IgD-negative memory B cell (primary cell): Measurements from ENCODE around the gene CDK17. TPM values are rescaled to one million over a fixed set of nuclear protein-coding genes. Genes with fewer than 3 reads are reported as not detected.

Experiments used
- H3K27ac Mint-ChIP-seq, 3 donors: one replicate each; pipeline ENCODE4 v1.8.0; 2020 to 2022; ENCODE audit warnings: mild to moderate bottlenecking in 3 of 3, mixed read lengths in 3 of 3, moderate library complexity in 1 of 3
- H3K27me3 Mint-ChIP-seq: one replicate; pipeline ENCODE4 v1.8.0; 2021; ENCODE audit warnings: mixed read lengths
- H3K36me3 Mint-ChIP-seq: one replicate; pipeline ENCODE4 v1.8.0; 2020; ENCODE audit warnings: mild to moderate bottlenecking, mixed read lengths
- H3K4me1 Mint-ChIP-seq, 3 donors: one replicate each; pipeline ENCODE4 v1.8.0; 2020 to 2022; ENCODE audit warnings: mixed read lengths in 3 of 3, mild to moderate bottlenecking in 1 of 3
- H3K4me3 Mint-ChIP-seq, 4 donors: one replicate each; pipeline ENCODE4 v1.8.0; 2020 to 2022; ENCODE audit warnings: mild to moderate bottlenecking in 4 of 4, mixed read lengths in 4 of 4, moderate library complexity in 3 of 4
- H3K9me3 Mint-ChIP-seq, 3 donors: one replicate each; pipeline ENCODE4 v1.8.0; 2020 to 2021; ENCODE audit warnings: mixed read lengths in 3 of 3, mild to moderate bottlenecking in 1 of 3
- polyA plus RNA-seq: library from polyadenylated mRNA; unstranded; fragments of 300-500 nt; fragmentation: Illumina TruSeq; gene quantifications from one replicate; pipeline ENCODE4 v1.2.3, GENCODE V29; 2021

Gene CDK17
- polyA plus RNA-seq, 1 donor from 2014 or later: 30.0 TPM

GRCh38 chr12:96256672-96257361 is 143.4 kb downstream of the CDK17 start:
- peaks cover 9 to 15% (median 13%) of the 10 kb centered on the region in 3 donors for H3K4me1 Mint-ChIP-seq
- no peaks in the 10 kb centered on the region for H3K9me3 Mint-ChIP-seq
- H3K4me3 Mint-ChIP-seq: no peak overlapping the region
- H3K27me3 Mint-ChIP-seq: no peaks in the 10 kb centered on the region
- H3K36me3 Mint-ChIP-seq: peaks cover 7% of the 10 kb centered on the region
- no peak overlapping the region for H3K27ac Mint-ChIP-seq

DNA sequence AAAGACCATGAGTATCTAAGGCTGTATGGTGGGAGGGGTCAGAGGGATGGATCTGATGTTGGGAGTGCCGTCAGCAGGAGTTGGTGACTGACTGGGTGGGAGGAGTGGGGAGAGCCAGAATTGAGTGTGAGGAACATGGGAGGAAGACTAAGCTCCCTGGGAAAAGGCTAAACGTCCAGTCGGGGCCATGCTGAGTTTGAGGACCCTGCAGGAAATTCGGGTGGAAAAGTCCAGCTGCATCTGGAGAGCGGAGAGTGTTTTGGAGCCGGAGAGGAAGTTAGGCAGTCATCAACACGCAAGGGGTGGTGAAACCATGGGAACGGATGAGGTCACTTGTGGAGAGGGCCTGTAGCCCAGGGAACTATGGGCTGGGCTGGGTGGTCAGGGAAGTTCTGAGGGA is 145.2 kb downstream of the CDK17 start:
- H3K4me1 Mint-ChIP-seq: peaks cover 16 to 21% (median 20%) of the 10 kb centered on the region in 3 donors
- no peaks in the 10 kb centered on the region for H3K9me3 Mint-ChIP-seq
- peak overlapping the region in 1 of 3 donors; percentile 88 for H3K27ac Mint-ChIP-seq
- peaks cover 10% of the 10 kb centered on the region for H3K36me3 Mint-ChIP-seq
- H3K27me3 Mint-ChIP-seq: no peaks in the 10 kb centered on the region
- H3K4me3 Mint-ChIP-seq: no peak overlapping the region

- H3K9me3 Mint-ChIP-seq: no peaks in the 10 kb centered on the region
- peak overlapping the region in 2 of 3 donors; percentile 22 to 71 for H3K27ac Mint-ChIP-seq
- peaks cover 18 to 21% (median 19%) of the 10 kb centered on the region in 3 donors for H3K4me1 Mint-ChIP-seq
- H3K4me3 Mint-ChIP-seq: no peak overlapping the region
- no peaks in the 10 kb centered on the region for H3K27me3 Mint-ChIP-seq
- H3K36me3 Mint-ChIP-seq: peaks cover 10% of the 10 kb centered on the region
These were observed 150.0 kb downstream of the CDK17 start for GRCh38 chr12:96250119-96250685.

- Mint-ChIP-seq H3K36me3 (peaks cover 8% of the 10 kb centered on the region), H3K27me3 (no peaks in the 10 kb centered on the region), H3K27ac (peak overlapping the region in 2 of 3 donors; percentile 71 to 95), H3K4me3 (peak overlapping the region in 1 of 4 donors; percentile 61), H3K4me1 (peaks cover 11 to 21% (median 15%) of the 10 kb centered on the region in 3 donors), H3K9me3 (no peaks in the 10 kb centered on the region)
These were observed 150.8 kb downstream of the CDK17 start for GRCh38 chr12:96249196-96250118.

DNA sequence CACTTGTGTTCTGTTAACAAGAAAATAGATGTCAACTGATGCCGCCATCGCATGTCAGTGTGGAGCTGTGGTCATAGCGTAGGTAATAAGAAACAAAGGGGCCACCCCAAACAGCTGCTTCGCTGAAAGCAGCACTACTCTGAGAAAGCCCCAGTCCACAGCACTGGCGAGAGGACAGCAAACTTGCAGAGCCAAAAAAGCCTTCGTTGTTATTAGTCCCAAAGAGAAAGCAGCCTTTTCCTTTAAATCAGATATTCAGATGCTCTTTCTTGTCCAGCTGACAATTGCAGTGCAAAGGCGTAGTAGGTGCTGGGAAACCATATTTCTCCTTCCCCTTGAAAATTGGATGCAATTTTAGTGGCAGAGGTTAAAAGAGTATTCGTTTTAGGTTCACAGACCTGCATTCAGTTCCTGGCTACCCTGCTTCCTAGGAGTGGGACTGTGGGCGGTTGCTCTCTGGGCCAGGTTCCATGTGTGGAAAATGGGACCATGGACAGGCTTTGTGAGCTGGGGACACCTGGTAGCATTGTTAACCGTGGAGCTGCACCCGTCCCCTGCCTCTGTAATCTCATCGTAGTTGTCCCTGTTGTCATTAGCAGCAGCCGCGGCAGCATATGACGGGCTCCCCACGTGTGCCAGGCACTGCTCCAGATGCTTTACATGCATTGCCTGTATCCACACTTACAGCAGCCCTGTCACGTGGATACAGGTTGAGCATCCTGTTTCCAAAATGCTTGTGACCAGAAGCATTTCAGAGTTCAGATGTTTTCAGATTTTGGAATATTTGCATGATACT is 151.9 kb downstream of the CDK17 start:
- Mint-ChIP-seq H3K4me3 (no peak overlapping the region), H3K4me1 (peaks cover 9 to 17% (median 17%) of the 10 kb centered on the region in 3 donors), H3K27me3 (no peaks in the 10 kb centered on the region), H3K27ac (peak overlapping the region in 2 of 3 donors; percentile 14 to 58), H3K36me3 (peaks cover 8% of the 10 kb centered on the region), H3K9me3 (no peaks in the 10 kb centered on the region)

DNA sequence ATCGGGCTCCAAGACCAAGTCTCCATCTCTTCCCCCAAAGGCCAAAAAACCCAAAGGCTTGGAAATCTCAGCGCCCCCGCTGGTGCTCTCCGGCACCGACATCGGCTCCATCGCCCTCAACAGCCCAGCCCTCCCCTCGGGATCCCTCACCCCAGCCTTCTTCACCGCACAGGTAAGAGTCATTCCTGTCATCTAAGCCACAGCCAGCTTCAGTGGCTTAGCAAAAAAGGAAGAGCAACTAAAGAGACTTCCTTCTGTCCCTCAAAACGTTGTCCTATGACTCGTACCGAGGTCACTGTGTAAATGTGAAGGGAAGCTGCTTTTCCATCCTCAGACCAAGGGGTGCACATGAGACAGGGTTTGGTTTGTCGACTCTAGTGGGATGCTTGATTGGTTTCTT is 152.7 kb downstream of the CDK17 start:
- Mint-ChIP-seq H3K27me3 (no peaks in the 10 kb centered on the region), H3K4me3 (no peak overlapping the region), H3K4me1 (peaks cover 15 to 20% (median 16%) of the 10 kb centered on the region in 3 donors), H3K36me3 (peaks cover 7% of the 10 kb centered on the region), H3K27ac (peak overlapping the region in 2 of 3 donors; percentile 14 to 58), H3K9me3 (no peaks in the 10 kb centered on the region)

- peak overlapping the region in 2 of 3 donors; percentile 49 to 68 for H3K27ac Mint-ChIP-seq
- H3K36me3 Mint-ChIP-seq: peaks cover 3% of the 10 kb centered on the region
- no peaks in the 10 kb centered on the region for H3K9me3 Mint-ChIP-seq
- no peaks in the 10 kb centered on the region for H3K27me3 Mint-ChIP-seq
- peaks cover 12 to 20% (median 16%) of the 10 kb centered on the region in 3 donors for H3K4me1 Mint-ChIP-seq
- H3K4me3 Mint-ChIP-seq: no peak overlapping the region
These were observed 153.2 kb downstream of the CDK17 start for GRCh38 chr12:96246926-96247505.

- H3K27ac Mint-ChIP-seq: peak overlapping the region in 2 of 3 donors; percentile 28 to 74
- no peaks in the 10 kb centered on the region for H3K27me3 Mint-ChIP-seq
- no peak overlapping the region for H3K4me3 Mint-ChIP-seq
- no peaks in the 10 kb centered on the region for H3K36me3 Mint-ChIP-seq
- H3K9me3 Mint-ChIP-seq: no peaks in the 10 kb centered on the region
- H3K4me1 Mint-ChIP-seq: peaks cover 0 to 21% (median 18%) of the 10 kb centered on the region in 3 donors
These were observed 155.4 kb downstream of the CDK17 start for GRCh38 chr12:96244826-96245225.

- H3K36me3 Mint-ChIP-seq: no peaks in the 10 kb centered on the region
- peaks cover 0 to 25% (median 20%) of the 10 kb centered on the region in 3 donors for H3K4me1 Mint-ChIP-seq
- H3K9me3 Mint-ChIP-seq: no peaks in the 10 kb centered on the region
- H3K4me3 Mint-ChIP-seq: no peak overlapping the region
- peak overlapping the region in 2 of 3 donors; percentile 32 to 67 for H3K27ac Mint-ChIP-seq
- no peaks in the 10 kb centered on the region for H3K27me3 Mint-ChIP-seq
These were observed 157.6 kb downstream of the CDK17 start for GRCh38 chr12:96242597-96242996.

DNA sequence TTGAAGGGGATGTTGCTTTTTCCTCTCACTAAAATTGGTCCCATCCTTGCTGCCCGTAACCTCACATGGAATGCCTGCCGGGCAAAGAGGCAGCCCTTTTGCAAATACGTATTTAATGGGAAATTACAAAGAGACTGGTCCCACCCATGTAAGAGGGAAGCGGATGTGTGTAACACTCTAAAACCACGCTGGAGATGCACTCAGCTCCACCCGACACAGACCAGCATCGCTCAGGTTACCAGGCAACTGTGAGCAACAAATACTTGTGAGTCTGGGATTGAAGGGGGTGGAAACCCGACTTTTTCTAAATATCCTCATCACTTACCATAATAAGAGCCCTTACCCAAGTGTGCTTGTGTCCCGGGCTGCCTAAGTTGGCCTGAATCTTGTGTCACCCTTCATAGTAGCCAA is 158.4 kb downstream of the CDK17 start:
- H3K4me1 Mint-ChIP-seq: peaks cover 3 to 31% (median 20%) of the 10 kb centered on the region in 3 donors
- no peaks in the 10 kb centered on the region for H3K36me3 Mint-ChIP-seq
- H3K27ac Mint-ChIP-seq: peak overlapping the region; percentile 32 to 75 (median 72)
- no peaks in the 10 kb centered on the region for H3K9me3 Mint-ChIP-seq
- no peaks in the 10 kb centered on the region for H3K27me3 Mint-ChIP-seq
- H3K4me3 Mint-ChIP-seq: peak overlapping the region in 2 of 4 donors; percentile 53 to 66

DNA sequence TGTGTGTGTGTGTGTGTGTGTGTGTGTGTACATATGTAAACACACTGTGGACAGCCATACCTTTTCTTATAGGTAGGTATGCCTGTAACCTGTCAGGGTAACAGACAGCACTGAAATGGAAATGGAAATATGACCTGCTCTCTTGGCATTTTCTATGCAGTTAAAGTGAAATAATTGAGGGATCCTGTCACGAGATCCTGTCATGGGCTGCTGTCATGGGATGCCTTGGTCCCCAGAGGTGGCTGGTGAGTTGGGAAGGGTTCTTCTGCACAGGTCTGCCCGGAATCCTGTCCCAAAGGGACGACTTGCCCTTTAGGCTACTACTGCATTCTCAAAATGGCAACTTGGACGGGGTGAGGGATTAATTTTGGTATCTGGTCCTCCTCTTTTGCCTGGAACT is 158.8 kb downstream of the CDK17 start:
- Mint-ChIP-seq H3K9me3 (no peaks in the 10 kb centered on the region), H3K4me1 (peaks cover 6 to 31% (median 20%) of the 10 kb centered on the region in 3 donors), H3K27ac (peak overlapping the region; percentile 32 to 75 (median 72)), H3K36me3 (no peaks in the 10 kb centered on the region), H3K4me3 (peak overlapping the region in 2 of 4 donors; percentile 53 to 66), H3K27me3 (no peaks in the 10 kb centered on the region)

- Mint-ChIP-seq H3K9me3 (no peaks in the 10 kb centered on the region), H3K36me3 (no peaks in the 10 kb centered on the region), H3K4me1 (peaks cover 6 to 33% (median 20%) of the 10 kb centered on the region in 3 donors), H3K27me3 (no peaks in the 10 kb centered on the region), H3K27ac (peak overlapping the region; percentile 21 to 75 (median 54)), H3K4me3 (peak overlapping the region in 1 of 4 donors; percentile 32)
These were observed 159.6 kb downstream of the CDK17 start for GRCh38 chr12:96240656-96241055.

GRCh38 chr12:96239711-96240635 is 160.3 kb downstream of the CDK17 start:
- no peak overlapping the region for H3K4me3 Mint-ChIP-seq
- no peaks in the 10 kb centered on the region for H3K36me3 Mint-ChIP-seq
- H3K27ac Mint-ChIP-seq: peak overlapping the region; percentile 21 to 54 (median 48)
- H3K9me3 Mint-ChIP-seq: no peaks in the 10 kb centered on the region
- no peaks in the 10 kb centered on the region for H3K27me3 Mint-ChIP-seq
- peaks cover 6 to 35% (median 22%) of the 10 kb centered on the region in 3 donors for H3K4me1 Mint-ChIP-seq
